Coronary artery (tissue), 2 donors: ENCODE measurements around the gene JAK1.

Experiments
- DNase-seq: peaks from one replicate; pipeline ENCODE4 v3.0.0-alpha.2; 2017; ENCODE audit warnings: low spot score
- H3K27ac ChIP-seq, 2 donors: fragments of 200-600 bp; sonication (generic); one replicate each; pipeline ENCODE4 v1.5.1; 2016 to 2019
- H3K4me3 ChIP-seq: fragments of 200-600 bp; sonication (generic); 2 replicates; pipeline ENCODE4 v1.5.1; 2016; ENCODE audit warnings: mild to moderate bottlenecking, moderate library complexity
- CTCF ChIP-seq: fragments of 200-600 bp; sonication (generic); IDR thresholded peaks from one replicate; pipeline ENCODE4 v1.5.1; 2019; ENCODE audit warnings: antibody characterized with exemption

The JAK1 gene

GRCh38 chr1:64956733-64957441, 9.5 kb downstream of the JAK1 start:
- DNase-seq: no peak
- Histone ChIP-seq H3K4me3 (no peak overlapping the region), H3K27ac (peak overlapping the region in 1 of 2 donors; percentile 39)
- TF ChIP-seq CTCF: no peak

- TF ChIP-seq CTCF: no peak
- H3K27ac ChIP-seq: peak overlapping the region in 1 of 2 donors; percentile 18
- no peak overlapping the region for H3K4me3 ChIP-seq
- DNase-seq: no peak
These were observed 10.2 kb downstream of the JAK1 start for GRCh38 chr1:64956010-64956640.

- DNase-seq: no peak
- H3K27ac ChIP-seq: no peak overlapping the region
- no peak overlapping the region for H3K4me3 ChIP-seq
- TF ChIP-seq CTCF: no peak
These were observed 11.0 kb downstream of the JAK1 start for GRCh38 chr1:64955097-64956009.

GRCh38 chr1:64953241-64953640, 13.1 kb downstream of the JAK1 start:
- H3K4me3 ChIP-seq: no peak overlapping the region
- no peak overlapping the region for H3K27ac ChIP-seq
- no peak for DNase-seq
- no peak for TF ChIP-seq CTCF

GRCh38 chr1:64950284-64950809, 16.0 kb downstream of the JAK1 start:
- no peak overlapping the region for H3K27ac ChIP-seq
- DNase-seq: no peak
- no peak for TF ChIP-seq CTCF
- H3K4me3 ChIP-seq: no peak overlapping the region

GRCh38 chr1:64948905-64949833, 17.2 kb downstream of the JAK1 start:
- no peak overlapping the region for H3K27ac ChIP-seq
- no peak for DNase-seq
- no peak for TF ChIP-seq CTCF
- no peak overlapping the region for H3K4me3 ChIP-seq
